ENCODE measurements around the gene UBXN4. TPM values are rescaled to one million over a fixed set of nuclear protein-coding genes. Genes with fewer than 3 reads are reported as not detected.

The UBXN4 gene
- total RNA-seq, 1 experiment from 2014 or later = 65.4 TPM

GRCh38 chr2:135776367-135776766 is 34.7 kb downstream of the UBXN4 start:
- no peaks in the 10 kb centered on the region for H4K20me1 ChIP-seq (ENCODE audit: control insufficient read depth, insufficient read depth, insufficient read length)
- H3K9me3 ChIP-seq (ENCODE audit: control insufficient read depth, low read depth, low read length) = no peaks in the 10 kb centered on the region
- H2BK120ac ChIP-seq (ENCODE audit: low read depth, low read length, poor library complexity, severe bottlenecking) = no peak overlapping the region
- no peak overlapping the region for H3K4me2 ChIP-seq (ENCODE audit: insufficient read depth, insufficient read length, low read length)
- Mint-ChIP-seq H3K4me1 (peaks cover 1 to 2% of the 10 kb centered on the region in 2 experiments), H3K27ac (peak overlapping the region in 1 of 3 experiments; percentile 25; a peak in 2 of 7 replicates), H3K36me3 (ENCODE audit: insufficient read depth in 1 of 3, low read depth in 3 of 3) (peaks cover 48 to 93% (median 79%) of the 10 kb centered on the region in 3 experiments; a peak in 6 of 7 replicates), H3K27me3 (ENCODE audit: low read depth) (no peaks in the 10 kb centered on the region), H3K4me3 (no peak overlapping the region), H3K9me3 (no peaks in the 10 kb centered on the region)
- no peak overlapping the region for H3K56ac ChIP-seq (ENCODE audit: insufficient read length, low read depth, low read length)
- H4K8ac ChIP-seq (replicated peaks; ENCODE audit: insufficient read length, low read depth, low read length) = no peak overlapping the region
- no peak overlapping the region for H4K5ac ChIP-seq (ENCODE audit: insufficient read length, low read depth, low read length)
- H3K79me2 ChIP-seq (ENCODE audit: insufficient read depth, low read length) = no peaks in the 10 kb centered on the region
- H2BK12ac ChIP-seq (ENCODE audit: insufficient read length, low read depth, low read length) = no peak overlapping the region
- H3K18ac ChIP-seq (ENCODE audit: insufficient read length, low read depth, low read length) = no peak overlapping the region
- no peaks in the 10 kb centered on the region for H3K4me1 ChIP-seq (ENCODE audit: insufficient read depth, low read length)
- no peak overlapping the region for H4K91ac ChIP-seq (ENCODE audit: insufficient read length, low read depth, low read length)
- H2AK5ac ChIP-seq (ENCODE audit: insufficient read length, low read length) = no peak overlapping the region
- H2BK20ac ChIP-seq (ENCODE audit: low read depth, low read length, poor library complexity, severe bottlenecking) = no peak overlapping the region
- H3K23me2 ChIP-seq (ENCODE audit: insufficient read length, low read depth, low read length, poor library complexity, severe bottlenecking) = no peaks in the 10 kb centered on the region
- H2BK5ac ChIP-seq (ENCODE audit: insufficient read length, low read length) = no peak overlapping the region
- no peak overlapping the region for H2AFZ ChIP-seq (ENCODE audit: low read length)
- no peaks in the 10 kb centered on the region for H3K27me3 ChIP-seq (ENCODE audit: insufficient read depth, low read length)
- no CpG with 5 or more reads among the region's 7 CpGs for WGBS (ENCODE audit: extremely low coverage, insufficient read length, low lambda C conversion rate)
- no peak for DNase-seq
- H2BK15ac ChIP-seq (ENCODE audit: low read depth, low read length) = no peak overlapping the region
- H3K14ac ChIP-seq (ENCODE audit: insufficient read depth, low read length) = no peak overlapping the region
- H3K79me1 ChIP-seq (ENCODE audit: insufficient read depth, low read depth, low read length, poor library complexity, severe bottlenecking) = no peaks in the 10 kb centered on the region
- no peak for TF ChIP-seq CTCF (conservative IDR thresholded peaks at IDR 0.05)
- H3K27ac ChIP-seq (ENCODE audit: insufficient read length, low read depth, low read length) = no peak overlapping the region
- no peak overlapping the region for H3T11ph ChIP-seq (ENCODE audit: low read length)
- H3K23ac ChIP-seq (ENCODE audit: insufficient read length, low read depth, low read length) = no peak overlapping the region
- H3K9ac ChIP-seq (ENCODE audit: extremely low read depth, insufficient read length, low read length) = no peak overlapping the region
- H3K4ac ChIP-seq (ENCODE audit: low read depth, low read length) = no peak overlapping the region

All from H9 (cell line).